IPS DF 4.7 (cell line): Measurements from ENCODE around the gene PPP1R12B.
"Not testable (repeated sequence)": the region's sequence is repeated elsewhere in the genome, so short reads cannot be mapped to it uniquely, and the experiment has no call there.

ENCODE experiments used
- DNase-seq: peaks from one replicate; pipeline ENCODE4 v3.0.0-alpha.2; 2013; ENCODE audit warnings: low spot score; ENCODE audit errors: extremely low read depth

The PPP1R12B gene

DNA sequence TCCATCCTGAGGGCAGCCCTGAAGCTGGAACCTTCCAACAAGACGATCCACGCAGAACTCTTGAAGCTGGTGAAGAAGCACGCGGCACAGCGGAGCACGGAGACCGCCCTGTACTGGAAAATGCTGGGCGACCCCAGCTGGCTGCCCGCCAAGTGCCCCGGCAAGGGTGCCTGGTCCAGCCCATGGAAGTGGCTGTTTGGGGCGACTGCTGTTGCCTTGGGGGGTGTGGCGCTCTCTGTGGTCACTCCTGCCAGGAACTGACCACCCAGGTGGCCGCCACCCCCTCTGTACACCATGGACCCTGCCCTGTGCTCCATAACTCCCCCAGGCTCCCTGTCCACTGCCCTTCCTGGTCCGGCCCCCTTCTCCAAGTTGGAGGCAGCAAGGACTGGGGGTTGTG is 90.8 kb downstream of the PPP1R12B start:
- DNase-seq = no peak

- DNase-seq = not testable (repeated sequence)
Observed at GRCh38 chr1:202448140-202448539, 99.6 kb downstream of the PPP1R12B start.

DNA sequence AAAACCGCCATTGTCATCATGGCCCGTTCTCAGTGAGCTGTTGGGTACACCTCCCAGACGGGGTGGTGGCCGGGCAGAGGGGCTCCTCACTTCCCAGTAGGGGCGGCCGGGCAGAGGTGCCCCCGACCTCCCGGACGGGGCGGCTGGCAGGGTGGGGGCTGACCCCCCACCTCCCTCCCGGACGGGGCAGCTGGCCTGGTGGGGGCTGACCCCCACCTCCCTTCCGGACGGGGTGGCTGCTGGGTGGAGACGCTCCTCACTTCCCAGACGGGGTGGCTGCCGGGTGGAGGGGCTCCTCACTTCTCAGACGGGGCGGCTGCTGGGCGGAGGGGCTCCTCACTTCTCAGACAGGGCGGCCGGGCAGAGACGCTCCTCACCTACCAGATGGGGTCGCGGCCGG is 103.1 kb downstream of the PPP1R12B start:
- DNase-seq = not testable (repeated sequence)

- DNase-seq = no peak
Observed at GRCh38 chr1:202452508-202452907, 104.0 kb downstream of the PPP1R12B start.

- DNase-seq = not testable (repeated sequence)
Observed at GRCh38 chr1:202456372-202457169, 108.1 kb downstream of the PPP1R12B start.

- not testable (repeated sequence) for DNase-seq
Observed at GRCh38 chr1:202458651-202459050, 110.2 kb downstream of the PPP1R12B start.

DNA sequence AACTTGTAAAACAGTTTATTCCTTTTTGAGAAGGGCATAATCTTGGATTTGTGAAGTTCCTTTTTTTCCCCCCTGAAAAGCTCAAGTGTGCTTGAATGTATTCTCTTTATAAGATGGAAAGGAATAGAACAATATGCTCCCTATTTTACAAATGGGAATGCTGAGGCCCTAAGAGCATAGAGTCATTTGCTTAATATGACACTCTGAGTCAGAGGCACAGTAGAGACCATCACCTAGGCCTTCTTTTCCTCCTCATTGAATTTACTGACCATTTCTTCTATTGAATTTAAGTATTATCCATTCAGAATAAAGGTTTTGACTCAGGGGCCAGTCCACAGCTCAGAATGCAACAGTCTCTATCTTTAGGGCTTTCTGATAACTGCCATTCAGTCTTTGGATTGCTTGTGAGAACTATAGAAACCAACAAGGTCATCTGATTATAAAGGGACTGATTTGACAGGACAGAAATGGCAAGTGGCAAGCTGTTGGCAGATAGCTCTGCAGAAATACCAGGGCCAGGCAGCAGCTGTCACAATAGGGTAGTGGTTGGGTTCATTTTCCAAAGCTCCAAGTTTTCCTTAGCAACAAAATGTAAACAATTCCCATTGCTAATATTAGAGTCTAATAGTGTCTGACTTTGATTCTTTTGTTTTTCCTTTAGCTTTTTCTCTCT is 111.1 kb downstream of the PPP1R12B start:
- DNase-seq = not testable (repeated sequence)

DNA sequence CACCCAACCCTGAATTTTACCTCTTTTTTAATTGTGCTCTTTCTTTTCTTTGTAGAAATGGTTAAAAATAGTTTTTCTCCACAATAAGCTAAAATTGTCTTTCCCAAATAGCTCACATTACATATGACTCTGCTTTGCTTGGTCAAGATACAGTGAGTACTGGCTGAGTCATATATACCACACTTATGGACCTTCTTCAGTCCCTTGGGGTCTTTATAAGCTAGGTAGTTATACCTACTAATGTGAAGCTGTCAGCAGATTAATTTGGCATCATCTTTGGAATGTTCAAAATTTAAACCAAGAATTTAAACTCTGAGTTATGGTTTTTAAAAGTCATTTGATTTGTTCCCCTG is 111.6 kb downstream of the PPP1R12B start:
- DNase-seq = not testable (repeated sequence)

DNA sequence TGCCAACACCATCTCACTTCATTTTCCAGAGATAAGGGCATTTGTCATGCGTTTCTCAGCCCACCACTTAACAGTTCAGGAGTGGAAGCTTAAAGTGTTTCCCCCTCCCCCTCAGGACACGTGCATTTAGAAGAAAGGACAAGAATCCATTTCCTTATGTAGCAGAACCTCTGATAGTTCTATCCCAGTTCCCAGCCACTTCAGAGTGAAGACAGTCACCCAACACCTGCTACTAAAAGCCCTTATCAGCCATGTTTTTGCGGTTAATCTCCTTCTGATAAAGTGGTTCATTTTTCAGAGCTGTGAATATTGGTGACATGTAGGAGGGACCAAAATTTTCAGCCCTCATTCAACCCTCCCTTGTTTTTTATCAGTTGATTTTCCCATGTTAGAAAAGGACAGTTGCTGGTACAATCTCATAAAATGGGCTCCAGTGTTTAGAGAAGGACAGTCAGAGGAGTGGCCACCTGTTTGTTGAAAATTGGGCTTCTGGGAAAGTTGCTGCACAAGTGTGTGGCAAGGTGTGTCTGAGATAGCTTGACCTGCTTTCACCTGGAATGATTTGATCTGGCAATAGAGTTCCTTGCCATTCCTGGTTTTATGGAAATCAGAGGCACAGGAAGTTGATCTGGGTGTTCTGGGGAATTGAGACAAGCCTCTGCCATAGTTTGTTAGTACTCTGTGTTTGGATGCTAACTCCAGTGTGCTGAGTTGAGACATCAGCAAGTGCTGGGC is 114.0 kb downstream of the PPP1R12B start:
- no peak for DNase-seq

DNA sequence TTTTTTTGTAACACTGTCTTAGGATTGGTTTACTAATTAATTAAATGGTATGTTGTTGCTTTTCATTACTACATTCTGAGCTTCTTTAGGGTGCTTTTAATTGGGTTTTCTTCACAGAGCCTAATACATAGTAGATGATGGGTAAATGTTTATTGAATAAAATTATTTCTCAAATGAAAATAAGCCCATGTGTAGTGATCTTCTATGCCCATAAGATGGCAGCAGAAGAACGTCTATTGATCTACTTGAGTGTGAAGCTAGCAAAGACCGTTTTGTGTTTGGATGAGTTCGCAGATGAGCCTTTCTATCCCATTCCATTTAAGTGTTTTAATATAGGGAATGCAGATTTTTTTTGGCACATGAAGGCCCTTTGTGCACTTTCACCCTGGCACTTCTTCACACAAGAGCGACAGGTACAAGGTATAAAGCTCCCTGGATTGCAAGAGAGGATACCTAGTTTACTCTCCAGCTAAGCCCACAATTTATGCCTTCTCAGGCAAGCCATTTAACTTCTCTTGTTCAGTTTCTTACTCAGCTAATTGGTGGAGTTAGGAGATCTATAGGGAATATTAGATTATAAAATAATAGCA is 115.7 kb downstream of the PPP1R12B start:
- DNase-seq = not testable (repeated sequence)

DNA sequence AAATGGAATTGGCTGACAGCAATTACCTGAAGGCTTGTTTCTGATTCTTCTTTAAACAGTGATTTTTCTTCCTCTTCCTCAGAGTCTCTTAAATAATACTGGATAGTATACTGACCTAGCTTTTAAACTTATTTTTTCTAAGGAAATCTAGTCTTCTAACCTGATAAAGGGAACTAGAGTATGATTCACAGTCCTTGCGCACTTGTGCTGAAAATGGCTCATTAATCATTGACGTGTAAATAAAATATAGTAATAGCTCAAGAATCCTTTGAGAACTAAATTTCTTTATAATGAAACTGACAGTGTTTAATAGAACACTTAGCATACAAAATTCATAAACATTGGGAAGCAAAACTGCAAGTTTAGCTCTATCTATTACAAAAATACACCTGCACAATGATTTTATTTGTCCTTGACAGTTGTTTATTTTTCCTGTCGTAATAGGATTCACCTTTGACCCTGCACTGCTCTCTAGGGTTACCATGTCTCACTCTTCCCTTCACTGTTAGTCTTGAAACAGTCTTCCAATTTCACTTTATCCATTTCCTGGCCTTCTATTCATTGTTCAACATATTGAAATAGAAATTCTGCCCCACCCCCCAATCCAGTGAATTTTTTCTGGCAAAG is 117.3 kb downstream of the PPP1R12B start:
- DNase-seq = not testable (repeated sequence)

DNA sequence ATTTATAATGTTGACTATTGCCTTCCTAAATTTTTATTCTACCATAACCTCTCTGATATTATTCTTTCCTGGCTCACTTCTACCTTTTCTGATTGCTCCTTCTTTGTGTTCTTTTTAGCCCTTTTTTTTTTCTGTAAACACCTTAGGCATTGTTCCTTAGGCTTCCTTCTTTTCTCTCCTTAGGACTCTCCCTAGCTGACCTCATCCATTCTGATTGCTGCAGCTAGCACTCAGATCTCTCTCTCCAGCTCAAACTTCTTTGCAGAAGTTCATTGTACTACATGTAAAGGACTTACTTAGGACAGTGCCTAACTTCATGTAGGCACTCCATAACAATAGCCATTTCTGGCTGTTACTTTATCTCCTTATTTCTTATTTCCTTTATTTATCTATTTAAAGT is 117.8 kb downstream of the PPP1R12B start:
- not testable (repeated sequence) for DNase-seq

DNA sequence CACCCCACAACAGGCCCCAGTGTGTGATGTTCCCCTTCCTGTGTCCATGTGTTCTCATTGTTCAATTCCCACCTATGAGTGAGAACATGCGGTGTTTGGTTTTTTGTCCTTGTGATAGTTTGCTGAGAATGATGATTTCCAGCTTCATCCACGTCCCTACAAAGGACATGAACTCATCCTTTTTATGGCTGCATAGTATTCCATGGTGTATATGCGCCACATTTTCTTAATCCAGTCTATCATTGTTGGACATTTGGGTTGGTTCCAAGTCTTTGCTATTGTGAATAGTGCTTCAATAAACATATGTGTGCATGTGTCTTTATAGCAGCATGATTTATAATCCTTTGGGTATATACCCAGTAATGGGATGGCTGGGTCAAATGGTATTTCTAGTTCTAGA is 118.9 kb downstream of the PPP1R12B start:
- DNase-seq = not testable (repeated sequence)

DNA sequence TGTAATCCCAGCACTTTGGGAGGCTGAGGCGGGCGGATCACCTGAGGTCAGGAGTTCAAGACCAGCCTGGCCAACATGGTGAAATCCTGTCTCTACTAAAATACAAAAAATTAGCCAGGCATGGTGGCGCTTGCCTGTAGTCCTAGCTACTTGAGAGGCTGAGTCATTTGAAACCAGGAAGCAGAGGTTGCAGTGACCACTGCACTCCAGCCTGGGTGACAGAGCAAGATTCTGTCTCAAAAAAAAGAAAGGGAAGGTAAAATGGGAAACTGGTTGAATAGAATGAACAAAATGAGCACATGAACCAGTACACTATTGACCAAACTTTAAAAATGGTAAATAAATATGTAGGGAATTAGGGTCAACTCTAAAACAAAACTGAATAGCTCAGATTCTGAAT is 120.2 kb downstream of the PPP1R12B start:
- not testable (repeated sequence) for DNase-seq

DNA sequence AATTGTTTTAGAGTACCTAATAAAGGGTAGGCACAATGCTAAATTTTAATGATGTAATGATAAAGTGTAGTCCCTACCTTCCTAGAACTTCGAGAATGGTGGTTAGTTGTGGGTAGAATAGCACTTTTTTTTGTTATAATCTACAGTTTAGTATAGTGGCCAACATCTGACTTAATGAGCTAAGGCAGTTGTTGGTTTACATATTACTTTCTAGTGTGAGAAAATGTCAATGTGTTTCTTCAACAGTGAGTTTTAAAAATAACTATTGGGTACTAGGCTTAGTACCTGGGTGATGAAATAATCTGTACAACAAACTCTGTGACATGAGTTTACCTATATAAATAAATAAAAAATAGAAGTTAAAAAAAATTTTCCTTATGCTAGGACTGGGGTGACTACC is 120.6 kb downstream of the PPP1R12B start:
- DNase-seq = not testable (repeated sequence)

DNA sequence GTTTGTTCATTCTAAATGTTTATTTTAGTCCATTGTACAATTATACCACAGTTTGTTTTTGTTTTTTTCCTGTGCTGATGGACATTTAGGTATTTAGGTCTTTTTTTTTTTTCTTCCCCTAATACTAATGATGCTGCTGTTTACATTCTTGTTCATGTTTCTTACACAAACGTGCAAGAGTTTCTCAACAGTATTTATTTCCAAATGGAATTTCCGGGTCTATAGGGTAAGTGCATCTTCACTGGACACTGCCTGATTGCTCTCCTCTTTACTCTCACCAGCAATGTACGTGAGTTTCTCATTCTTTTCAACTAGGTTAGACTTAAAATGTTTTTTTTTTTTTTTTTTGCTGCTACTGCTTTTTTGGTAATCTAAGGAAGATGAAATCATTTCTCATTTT is 122.7 kb downstream of the PPP1R12B start:
- DNase-seq = no peak

- DNase-seq = not testable (repeated sequence)
Observed at GRCh38 chr1:202472347-202473124, 124.0 kb downstream of the PPP1R12B start.

DNA sequence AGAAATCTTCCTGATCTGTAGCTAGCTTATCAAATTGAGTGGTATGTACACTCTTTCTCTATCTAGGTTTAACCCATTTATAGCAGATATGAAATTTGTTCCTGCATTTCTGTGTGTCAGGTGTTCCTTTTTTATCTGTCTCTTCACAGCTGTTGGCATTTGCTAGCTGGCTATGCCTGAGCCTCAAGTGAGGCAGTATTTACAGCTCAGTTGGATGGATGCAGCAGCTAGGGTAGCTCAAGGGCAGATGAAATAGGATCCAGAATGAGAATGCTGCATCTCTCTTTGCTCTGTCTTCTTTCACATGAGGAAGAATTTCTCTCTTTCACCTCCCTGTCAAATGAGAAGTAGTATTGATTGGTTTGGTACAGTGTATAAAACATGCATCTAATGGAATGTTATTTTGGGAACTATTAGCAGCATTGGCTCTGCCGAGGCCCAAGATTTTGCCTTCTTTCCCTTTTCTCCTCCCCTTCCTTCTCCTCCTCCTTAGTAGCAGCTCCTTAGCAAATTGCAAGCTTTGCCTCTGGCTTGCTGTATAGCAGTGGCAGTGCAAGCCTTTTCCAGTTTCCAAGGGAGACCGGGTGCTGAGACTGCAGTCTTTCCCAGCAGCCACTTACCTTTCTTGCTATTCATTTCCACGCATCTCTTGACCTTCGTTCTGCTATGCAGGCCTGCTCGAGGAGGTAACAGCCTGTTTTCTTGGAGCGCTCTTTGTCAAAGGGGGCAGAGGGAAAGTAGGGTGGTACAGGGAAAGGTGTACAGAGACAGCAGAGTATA is 125.0 kb downstream of the PPP1R12B start:
- DNase-seq = not testable (repeated sequence)

DNA sequence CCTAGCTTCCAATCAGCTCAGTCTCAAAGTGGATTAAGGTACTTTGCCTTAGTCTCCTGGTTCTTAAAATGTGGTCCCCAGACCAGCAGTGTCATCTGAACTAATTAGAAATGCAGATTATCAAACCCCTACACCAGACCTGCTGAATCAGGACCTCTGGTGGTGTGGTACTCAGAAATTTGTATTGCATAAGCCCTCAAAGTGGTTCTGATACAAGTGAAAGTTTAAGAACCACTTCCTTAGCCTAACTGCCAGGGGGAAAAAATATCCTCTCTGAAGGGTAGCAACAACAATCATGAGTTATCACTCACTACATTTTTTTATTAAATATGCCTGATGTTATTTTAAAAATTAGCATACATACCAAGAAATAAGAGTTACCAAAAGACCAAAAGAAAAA is 131.2 kb downstream of the PPP1R12B start:
- DNase-seq = not testable (repeated sequence)

DNA sequence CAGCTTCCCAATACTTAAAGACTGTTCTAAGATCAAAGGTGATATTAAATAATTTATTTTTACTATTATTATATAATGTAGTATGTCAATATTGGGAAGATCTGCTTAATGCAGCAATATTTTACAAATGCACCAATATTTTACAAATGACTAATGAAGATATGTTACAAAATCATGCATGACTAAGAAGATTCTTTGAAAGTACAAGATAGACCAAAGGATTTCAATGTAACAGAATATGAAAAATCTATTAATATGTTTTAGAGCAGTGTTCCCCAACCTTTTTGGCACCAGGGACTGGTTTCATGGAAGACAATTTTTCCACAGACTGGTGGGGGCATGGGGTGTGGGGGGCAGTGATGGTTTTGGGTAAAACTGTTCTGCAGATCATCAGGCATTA is 132.1 kb downstream of the PPP1R12B start:
- DNase-seq = not testable (repeated sequence)
